Stimulated activated CD4-positive, alpha-beta T cell treated with anti-CD3 and anti-CD28 coated beads, TNF-alpha, amount 100 ng/mL, for 4 hours (primary cell): ENCODE data around the gene PWWP2B.
"Not testable (repeated sequence)": the region's sequence is repeated elsewhere in the genome, so short reads cannot be mapped to it uniquely, and the experiment has no call there.

Experiments
- DNase-seq, 3 experiments: peaks; one replicate each; pipeline ENCODE4 v3.0.0-alpha.2; 2020; ENCODE audit warnings: low read depth in 3 of 3

Gene PWWP2B

DNA sequence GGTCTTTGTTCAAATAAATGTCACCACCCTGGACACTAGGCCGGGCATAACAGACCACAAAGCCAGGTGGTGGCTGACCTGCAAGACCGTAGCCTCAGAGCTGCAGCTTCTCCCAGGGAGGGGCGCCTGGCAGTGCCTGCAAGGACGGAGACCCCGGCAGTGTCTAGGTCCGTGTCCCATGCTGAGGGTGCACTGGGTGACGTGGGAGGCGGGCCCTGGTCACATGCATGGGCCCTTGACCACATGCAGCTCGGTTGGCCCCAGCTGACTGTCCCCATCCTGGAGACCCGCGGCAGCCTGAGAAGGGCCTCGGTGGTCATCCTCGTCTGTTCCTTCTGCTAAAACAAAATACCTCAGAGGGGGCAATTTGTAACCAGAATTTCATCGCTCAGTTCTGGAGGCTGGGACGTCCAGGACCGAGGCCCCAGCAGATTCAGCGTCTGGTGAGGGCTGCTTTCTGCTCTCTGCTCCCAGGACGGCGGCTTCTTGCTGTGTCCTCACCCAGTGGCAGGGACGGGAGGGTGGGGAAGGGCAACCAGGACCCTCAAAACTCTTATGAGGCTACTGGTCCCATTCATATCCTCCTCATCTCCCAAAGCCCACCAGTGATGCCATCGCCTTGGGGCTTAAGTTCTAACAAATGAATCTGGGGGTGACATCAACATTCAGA is 36.8 kb downstream of the PWWP2B start:
- no peak for DNase-seq

DNA sequence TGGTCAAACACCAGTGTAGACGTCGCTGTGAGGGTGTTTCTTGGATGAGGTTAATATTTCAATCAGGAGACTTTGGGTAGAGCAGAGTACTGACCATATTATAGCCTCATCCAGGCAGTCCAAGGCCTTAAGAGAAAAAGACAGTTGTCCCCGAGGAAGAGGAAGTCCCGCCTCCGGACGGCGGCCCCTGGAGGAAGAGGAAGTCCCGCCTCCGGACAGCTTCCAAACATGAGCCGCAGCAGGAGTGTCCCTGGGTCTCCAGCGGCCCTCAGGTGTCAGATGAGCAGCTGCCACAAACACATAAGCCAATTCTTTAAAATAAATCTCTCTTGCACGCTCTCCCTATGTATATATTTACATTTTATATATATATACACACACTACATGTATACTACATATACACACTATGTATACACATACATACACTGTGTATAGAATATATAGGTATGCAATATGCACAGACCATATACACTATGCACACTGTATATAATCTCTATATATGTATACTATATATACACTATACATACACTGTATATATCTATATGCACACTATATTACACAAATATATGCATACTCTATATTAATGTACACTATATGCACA is 37.5 kb downstream of the PWWP2B start:
- DNase-seq, result peak in 1 of 3 experiments; percentile 43

DNA sequence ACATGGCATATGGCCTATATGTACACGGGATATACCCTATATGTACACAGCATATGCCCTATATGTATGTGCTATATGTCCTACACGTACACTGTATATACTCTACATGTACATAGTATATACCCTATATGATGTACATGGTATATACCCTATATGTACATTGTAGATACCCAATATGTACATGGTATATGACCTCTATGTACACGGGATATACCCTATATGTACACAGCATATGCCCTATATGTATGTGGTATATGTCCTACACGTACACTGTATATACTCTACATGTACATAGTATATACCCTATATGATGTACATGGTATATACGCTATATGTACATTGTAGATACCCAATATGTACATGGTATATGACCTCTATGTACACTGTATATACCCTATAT is 38.3 kb downstream of the PWWP2B start:
- not testable (repeated sequence) for DNase-seq

DNA sequence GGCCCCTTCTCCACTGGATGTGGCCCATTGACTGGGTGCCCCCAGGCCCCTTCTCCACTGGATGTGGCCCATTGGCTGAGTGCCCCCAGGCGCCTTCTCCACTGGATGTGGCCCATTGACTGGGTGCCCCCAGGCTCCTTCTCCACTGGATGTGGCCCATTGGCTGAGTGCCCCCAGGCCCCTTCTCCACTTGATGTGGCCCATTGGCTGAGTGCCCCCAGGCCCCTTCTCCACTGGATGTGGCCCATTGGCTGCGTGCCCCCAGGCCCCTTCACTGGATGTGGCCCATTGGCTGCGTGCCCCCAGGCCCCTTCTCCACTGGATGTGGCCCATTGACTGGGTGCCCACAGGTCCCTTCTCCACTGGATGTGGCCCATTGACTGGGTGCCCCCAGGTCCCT is 39.1 kb downstream of the PWWP2B start:
- not testable (repeated sequence) for DNase-seq

DNA sequence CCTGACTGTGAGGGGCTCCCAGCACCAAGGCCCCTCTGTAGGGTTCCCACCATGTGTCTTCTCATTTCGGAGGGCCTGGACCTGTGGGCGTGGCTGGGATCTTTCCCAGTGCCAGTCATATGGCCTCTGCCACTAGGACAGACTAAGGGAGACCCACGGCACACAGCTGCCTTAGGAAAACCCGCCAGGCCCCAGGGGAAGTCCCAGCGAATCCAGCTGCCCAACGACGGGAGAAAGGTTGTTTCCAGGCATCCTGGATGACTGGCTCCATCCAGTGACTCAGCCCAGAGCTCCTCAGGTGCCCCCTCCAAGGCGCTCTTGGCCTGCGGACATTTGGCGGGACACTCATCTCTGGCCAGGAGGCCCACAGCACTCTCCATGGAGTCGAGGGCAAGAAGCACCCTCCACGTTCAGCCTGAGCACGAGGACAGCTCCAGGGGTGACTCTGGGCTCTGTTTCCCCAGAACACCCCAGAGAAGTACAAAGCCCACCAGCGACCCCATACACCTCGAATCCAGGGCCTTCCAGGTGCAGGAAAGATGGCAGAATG is 39.9 kb downstream of the PWWP2B start:
- no peak for DNase-seq

DNA sequence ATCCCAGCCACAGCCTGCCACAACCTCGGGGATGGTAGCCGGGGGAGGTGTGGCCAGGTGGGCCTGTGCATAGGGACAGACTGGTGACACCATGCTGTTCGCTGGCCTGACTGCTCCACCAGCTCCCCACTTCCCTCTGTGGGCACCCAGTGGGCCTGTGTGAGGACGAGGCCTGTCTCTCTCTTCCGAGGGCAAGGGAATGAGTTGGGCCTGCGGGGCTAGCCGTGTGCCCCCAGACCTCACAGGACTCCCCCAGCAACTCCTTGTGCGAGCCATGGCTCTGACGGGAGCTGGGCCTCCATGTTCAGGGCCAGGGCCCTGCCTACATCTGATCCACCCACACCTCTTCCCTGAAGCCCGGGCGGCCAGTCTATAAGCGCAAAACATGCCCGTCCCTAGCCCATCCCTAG is 40.5 kb downstream of the PWWP2B start:
- no peak for DNase-seq

DNA sequence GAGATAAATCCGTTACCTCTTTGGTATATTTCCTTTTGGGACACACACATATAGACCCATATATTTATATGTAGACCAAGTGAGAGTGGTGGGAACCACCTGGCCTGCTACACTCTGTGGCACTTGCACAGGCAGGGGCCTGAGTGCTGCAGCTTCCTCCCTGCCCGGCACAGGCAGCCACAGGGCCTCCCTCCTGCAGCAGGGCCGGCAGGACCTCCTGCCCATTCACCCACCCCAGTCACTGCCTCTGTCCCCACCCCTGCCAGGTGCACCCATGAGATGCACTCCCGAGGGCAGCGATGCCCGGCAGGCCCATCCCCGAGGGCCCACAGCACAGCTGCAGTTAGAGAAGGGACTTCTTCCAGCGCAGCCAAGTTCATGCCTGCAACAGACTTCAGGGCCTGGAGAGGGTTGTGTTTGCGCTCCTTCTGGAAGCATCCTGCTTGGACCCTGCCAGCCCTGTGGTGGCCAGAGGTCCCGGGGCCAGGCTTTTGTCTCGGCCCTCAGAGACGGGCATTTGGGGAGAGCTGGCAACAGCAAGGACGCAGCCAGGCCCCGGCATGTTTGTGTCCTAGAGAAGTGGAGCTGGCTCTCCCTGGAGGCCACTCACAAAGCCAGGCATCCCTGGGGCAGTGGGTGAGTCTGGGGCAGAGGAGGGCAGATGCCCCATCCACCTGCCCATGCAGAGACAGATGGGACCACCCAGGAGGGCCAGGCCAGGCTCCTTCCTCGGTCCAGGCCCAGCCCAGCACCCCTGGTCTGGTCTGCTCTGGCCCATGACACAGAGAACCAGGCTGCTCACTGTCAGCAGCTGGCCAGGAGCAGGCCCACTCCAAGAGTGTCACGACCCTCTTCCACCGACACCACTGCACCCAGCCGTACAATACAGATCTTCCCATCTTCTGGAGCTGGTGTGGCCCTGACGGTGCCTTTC is 41.4 kb downstream of the PWWP2B start:
- no peak for DNase-seq

DNA sequence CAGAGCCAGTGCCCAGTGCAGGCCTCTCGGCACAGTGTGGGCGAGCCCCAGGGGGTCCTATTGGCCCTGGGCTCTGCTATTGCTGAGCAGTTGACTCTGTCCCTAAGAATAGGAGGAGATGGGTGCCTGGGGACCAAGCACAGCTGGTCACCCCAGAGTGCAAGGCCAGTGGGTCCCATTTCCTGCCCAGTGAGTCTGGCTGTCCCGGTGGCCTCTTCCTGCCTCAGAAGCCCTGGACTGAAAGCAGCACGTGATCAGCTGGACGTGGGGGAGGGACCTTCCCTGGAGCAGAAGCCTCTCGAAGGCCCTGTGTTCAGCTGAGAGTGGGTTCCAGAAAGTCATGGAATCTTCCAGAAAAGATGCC is 42.0 kb downstream of the PWWP2B start:
- DNase-seq, result no peak

DNA sequence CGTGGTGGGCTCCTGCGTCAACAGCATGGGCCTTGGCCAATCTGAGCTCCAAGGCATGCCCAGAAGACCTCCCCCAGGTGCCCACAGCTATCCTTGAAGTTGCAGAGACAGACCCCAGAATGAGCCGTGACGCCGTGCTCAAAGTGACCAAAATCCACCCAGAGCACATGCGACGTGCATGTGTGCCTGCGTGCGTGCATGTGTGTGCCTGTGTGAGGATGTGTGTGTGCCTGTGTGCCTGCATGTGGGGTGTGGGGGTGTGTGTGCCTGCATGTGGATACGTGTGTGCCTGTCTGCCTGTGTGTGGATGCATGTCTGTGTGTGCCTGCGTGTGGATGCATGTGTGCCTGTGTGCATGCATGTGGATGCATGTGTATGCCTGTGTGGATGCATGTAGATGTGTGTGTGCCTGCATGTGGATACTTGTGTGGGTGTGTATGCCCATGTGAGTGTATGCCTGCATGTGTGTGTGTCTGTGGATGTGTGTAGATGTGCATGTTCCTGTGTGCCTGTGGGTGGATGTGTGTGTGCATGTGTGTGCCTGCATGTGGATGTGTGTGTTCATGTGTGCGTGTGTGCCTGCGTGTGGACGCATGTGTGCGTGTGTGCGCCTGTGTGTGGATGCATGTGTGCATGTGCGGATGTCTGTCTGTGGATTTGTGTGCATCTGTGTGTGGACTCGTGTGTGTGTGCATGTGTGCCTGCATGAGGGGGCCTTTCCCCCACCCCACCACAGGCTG is 42.6 kb downstream of the PWWP2B start:
- DNase-seq, result no peak

DNA sequence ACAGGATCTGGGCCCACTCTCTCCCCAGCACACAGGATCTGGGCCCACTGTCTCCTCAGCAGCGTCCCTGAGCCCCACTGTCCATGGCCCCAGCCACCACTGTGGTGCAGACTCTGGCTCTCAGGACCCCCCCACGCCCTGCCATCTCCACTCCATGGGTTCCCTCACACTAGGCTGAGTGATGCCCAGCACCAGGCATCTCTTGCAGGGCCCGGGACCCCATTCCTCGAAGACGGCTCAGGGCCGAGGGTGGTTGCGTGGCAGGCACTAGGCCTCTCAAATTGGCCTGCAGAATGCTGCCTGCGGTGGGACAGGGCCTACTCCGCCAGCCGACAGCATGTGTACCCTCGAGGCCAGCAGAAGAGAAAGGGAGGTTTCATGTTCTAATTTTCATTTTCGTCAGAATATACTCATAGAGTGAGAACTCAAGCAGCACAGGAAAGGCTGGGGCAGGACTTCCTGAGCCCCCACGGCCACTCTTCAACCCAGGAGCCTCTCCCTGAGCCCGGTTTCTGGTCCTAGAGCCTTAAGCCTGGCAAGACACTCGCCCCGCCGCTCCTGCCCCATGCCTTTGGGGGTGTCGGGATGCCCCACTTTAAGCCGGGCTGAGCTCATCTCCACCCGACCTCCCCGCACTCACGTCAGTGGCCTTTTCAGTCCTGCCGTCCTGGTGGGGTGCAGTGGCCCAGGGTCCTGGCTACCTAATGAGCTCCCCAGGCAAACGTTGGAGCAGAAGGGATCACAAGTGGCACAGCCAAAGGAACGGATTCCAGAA is 44.0 kb downstream of the PWWP2B start:
- no peak for DNase-seq

DNA sequence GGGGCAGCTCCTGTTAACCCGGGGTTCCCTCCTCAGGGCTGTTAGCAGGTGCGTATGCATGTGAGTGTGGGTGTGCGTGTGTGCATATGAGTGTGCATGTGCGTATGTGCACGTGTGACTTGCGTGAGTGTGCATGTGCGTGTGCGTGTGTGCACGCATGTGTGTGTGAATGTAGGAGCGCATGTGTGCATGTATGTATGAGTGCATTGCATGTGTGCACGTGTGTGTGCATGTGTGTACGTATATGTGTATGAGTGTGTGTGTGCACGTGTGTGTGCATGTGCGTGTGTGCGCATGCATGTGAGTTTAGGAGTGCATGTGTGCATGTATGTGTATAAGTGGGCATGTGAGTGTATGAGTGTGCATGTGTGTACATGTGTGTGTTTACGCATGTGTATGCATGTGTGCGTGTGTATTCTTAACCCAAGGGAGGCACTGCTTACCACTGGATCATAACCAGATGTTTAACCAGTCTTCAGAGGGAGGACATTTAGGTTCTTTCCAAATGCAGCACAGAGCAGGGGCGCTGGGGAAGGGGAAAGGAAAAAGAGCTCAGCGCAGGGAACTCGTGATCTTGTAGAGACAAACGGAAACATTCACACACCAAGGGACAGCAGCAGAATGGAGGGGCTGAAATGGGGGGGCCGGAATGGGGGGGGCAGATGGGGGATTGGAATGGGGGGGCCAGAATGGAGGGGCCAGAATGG is 45.0 kb downstream of the PWWP2B start:
- DNase-seq, result no peak

DNA sequence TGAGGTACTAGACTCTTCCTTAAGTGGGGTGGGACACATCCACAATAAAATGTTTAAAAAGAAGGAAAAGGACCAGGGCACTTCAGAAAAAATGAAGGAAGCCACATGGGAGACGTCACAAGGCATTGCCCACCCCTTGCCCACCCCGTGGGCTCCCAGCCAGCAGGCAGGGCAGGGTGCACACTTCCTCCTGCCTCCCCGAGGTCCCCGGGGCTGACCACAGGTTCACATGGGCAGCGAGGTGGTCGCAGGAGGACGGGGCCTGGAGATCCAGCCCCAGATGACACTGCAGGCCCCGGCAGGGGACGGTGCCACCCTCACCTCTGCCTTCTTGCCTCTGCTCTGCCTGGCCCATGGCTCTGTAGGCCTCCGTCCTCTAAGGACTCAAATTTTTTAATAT is 45.6 kb downstream of the PWWP2B start:
- no peak for DNase-seq

DNA sequence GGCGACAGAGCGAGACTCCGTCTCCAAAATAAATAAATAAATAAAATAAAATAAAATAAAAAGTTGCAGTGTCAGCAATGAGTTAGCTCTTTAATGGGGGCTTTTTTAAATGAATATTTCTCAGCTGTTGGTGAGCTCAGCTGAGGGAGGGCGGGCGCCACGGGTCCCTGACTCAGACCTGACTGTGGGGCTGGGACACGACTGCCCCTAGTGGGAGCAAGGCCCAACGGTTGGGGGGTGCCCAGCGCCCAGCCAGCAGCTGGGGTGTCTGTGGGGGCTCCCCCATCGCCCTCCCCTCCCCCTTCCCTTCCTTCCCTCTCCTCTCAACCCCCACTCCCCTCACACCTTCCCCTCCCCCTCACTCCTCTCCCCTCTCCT is 46.6 kb downstream of the PWWP2B start:
- peak; percentile 44 to 64 (median 49) for DNase-seq

DNA sequence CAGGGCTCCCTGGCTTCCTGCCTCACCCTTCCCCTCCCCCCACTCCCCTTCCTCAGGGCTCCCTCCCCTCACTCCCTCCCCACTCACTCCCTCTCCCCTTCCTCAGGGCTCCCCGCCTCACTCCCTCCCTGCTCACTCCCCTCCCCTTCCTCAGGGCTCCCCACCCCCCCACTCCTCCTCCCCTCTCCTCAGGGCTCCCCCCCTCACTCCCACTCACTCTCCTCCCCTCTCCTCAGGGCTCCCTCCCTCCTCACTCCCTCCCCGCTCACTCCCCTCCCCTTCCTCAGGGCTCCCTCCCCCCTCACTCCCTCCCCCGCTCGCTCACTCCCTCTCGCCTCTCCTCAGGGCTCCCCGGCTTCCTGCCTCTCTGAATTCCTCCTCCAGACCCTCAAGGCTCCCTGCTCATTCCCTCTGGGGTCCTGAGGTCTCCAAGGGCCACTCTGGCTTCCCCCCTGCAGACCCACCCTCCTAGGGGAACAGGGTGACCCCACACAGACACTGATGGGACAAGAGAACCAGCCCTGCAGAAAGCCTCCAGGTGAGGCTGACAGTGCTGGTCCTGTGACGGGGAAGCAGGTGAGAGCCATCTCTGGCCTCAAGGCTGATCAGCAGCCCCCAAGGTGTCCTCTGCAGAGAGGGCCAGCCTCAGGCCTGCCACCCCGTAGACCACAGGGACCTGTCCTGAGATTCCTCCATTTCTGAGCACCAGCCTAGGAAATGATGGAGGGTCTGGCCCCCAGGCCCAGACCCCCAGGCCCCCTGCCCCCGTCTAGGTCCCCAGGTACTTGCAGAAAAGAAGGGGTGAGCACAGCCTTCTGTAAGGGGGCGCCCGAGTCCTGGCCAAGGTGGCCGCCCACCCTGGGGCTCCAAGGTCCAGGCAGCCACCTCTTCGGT is 47.2 kb downstream of the PWWP2B start:
- no peak for DNase-seq

DNA sequence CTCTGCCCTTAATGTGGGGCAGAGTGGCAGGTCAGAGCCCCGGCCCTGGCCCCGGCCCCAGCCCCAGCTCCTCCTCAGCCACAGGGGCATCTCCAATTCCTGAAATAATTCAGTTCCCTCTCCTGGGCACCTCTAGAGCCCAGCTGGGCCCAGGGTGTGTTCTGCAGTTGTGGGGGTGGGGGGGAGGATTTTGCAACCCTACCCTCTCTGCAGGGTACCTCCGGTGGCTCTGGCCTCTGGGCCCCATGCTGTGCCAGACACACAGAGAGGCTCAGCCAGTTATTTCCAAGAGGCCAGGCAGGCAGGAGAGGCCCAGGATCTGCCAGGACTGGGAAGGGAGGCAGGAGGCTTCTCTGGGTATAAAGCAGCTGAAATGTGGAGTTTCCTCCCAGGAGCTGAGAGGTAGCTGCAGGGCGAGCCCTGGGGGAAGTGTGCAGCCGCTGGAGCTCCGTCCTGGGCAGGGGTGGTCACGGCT is 47.9 kb downstream of the PWWP2B start:
- DNase-seq, result no peak

DNA sequence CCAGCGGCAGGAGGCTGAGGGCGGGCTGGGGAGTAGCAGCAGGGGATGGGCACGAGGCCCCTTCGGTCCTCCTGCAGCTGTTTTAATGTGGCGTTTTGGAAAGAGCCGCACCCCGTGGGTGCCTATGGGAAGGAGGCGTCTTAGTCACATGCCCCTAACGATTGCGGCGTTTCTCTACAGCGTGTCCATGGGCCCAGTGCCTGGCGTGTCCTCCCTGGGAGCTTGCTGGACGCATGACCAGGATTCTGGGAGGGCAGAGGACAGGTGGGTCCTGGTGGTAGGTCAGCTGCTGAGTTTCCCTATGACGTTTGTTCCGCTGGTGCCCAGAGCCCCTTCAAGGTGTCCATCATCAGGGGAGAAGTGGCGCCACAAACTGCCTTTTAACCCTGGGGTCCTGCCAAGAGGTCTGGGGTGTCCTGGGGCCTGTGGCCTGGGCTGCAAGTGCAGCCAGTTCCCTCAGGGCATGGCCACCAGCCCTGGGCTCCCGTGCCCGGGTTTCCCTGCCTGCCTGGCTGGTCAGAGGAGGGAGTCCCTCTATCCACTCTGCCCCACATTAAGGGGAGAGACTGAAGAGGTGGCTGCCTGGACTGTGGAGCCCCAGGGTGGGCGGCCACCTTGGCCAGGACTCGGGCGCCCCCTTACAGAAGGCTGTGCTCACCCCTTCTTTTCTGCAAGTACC is 48.7 kb downstream of the PWWP2B start:
- DNase-seq, result no peak

DNA sequence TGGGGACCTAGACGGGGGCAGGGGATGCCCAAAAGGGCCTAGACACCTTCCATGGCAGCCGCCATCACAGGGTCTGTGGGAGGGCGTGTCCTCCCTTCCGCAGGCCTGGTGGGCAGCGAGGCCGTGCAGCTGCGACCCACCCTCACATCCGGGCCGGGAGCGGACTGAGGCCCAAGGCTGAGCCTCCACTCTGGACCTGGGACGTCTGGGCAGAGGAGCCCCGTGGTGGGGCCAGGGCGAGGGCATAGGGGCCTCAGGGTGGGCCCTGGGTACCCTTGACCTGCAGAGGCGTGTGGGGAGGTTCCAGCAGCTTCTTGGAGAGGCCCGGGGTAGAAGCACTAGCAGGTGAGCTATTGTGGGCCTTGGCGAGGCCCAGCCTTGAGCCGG is 49.2 kb downstream of the PWWP2B start:
- no peak for DNase-seq

DNA sequence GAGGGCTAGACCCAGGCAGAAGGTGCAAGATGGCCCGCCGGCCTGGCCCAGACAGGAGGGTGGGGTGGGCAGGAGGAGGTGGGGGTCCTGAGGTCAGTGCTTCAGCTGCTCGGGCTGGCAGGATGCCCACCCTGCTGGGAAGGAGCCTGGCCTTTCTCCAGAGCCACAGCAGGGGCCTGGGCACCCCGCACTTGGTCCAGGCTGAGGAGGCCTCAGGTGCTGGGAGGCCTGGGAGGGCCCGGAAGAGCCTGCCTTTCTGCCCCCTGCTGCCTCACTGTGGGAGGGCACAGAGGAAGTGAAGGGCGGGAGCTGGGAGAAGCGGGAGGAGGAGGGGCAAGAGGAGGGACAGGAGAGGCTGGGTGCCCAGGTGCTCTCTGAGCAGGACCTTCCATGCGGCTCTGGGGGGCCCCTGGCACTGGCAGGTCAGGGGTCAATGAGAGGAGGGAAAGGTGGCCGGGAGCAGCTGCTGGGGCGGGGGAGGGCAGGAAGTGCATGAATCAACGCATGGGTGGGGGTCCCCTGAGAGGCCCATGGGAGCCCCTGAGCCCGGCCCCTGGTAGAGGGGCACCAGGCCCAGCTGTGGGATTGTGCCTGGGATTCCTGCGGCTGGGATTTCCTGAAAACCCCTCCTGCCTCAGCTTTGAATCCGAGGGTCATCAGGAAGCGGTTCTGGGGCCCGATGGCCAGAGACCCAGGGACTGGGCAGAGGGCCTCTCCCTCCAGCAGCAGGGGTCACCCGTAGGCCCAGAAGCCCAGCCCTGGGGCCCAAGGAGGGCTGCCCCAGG is 49.9 kb downstream of the PWWP2B start:
- peak; percentile 39 to 49 (median 45) for DNase-seq
